Spleen (tissue), 7 donors: ENCODE measurements around the gene DNAJB6.

Experiments used
- POLR2A ChIP-seq, 3 donors: fragments of 450-650 bp; IDR thresholded peaks; one replicate each; pipeline ENCODE4 v1.5.1; 2017; ENCODE audit warnings: antibody characterized with exemption in 3 of 3, mild to moderate bottlenecking in 1 of 3
- POLR2AphosphoS5 ChIP-seq, 3 donors: sonication (generic); formaldehyde crosslinking; IDR thresholded peaks; one replicate each; pipeline ENCODE4 v1.5.1; 2017; ENCODE audit warnings: antibody characterized with exemption in 3 of 3
- TF ChIP-seq, protein P1 (sequence below), 11 experiments: fragments of 200-600 bp in 7 of 11; fragments of 450-650 bp in 4 of 11; sonication (generic) in 4 of 11; IDR thresholded peaks in 8 of 11; conservative IDR thresholded peaks in 3 of 11; 1 replicate in 7 of 11; 2 replicates in 4 of 11; pipeline versions ENCODE4 v1.4.0 to v1.8.0; 2016 to 2021; ENCODE audit warnings: antibody characterized with exemption in 11 of 11, inconsistent platforms in 4 of 11, mild to moderate bottlenecking in 1 of 11
- donor health status: DM: no; HTN: no; CAD: no; lungs with moderate emphysema.
- donor health status: DM: no; HTN: no; CAD: no.
- donor health status: DM: no; HTN: no; CAD: no.

GRCh38 chr7:157412021-157412443 lies 75.2 kb downstream of the DNAJB6 start:
- TF ChIP-seq, protein P1, sequence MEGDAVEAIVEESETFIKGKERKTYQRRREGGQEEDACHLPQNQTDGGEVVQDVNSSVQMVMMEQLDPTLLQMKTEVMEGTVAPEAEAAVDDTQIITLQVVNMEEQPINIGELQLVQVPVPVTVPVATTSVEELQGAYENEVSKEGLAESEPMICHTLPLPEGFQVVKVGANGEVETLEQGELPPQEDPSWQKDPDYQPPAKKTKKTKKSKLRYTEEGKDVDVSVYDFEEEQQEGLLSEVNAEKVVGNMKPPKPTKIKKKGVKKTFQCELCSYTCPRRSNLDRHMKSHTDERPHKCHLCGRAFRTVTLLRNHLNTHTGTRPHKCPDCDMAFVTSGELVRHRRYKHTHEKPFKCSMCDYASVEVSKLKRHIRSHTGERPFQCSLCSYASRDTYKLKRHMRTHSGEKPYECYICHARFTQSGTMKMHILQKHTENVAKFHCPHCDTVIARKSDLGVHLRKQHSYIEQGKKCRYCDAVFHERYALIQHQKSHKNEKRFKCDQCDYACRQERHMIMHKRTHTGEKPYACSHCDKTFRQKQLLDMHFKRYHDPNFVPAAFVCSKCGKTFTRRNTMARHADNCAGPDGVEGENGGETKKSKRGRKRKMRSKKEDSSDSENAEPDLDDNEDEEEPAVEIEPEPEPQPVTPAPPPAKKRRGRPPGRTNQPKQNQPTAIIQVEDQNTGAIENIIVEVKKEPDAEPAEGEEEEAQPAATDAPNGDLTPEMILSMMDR (IDR thresholded peaks at IDR 0.05 in 8 of 11, conservative IDR thresholded peaks at IDR 0.05 in 3 of 11): no peak
- no peak for TF ChIP-seq POLR2AphosphoS5 (IDR thresholded peaks at IDR 0.05)
- TF ChIP-seq POLR2A (IDR thresholded peaks at IDR 0.05): no peak
